ENCODE results near the gene KCMF1.

DNA sequence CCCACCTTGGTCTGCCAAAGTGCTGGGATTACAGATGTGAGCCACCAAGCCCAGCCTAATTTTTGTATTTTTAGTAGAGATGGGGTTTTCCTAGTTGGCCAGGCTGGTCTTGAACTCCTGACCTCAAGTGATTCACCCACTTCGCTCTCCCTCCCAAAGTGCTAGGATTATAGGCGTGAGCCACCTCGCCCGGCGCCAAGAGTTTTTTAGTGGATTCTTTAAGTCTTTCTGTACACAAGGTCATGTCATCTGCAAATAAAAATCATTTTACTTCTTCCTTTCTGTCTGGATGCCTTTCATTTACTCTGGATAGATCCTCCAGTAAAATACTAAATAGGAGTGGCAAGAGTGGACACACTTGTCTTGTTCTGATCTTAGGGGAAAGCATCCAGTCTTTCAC is 61.7 kb downstream of the KCMF1 start:
- TF ChIP-seq EZH2 (IDR thresholded peaks at IDR 0.05; ENCODE audit: borderline replicate concordance, insufficient read depth, low read depth, low read length, poor library complexity, severe bottlenecking), result no peak
- TF ChIP-seq, protein P1, sequence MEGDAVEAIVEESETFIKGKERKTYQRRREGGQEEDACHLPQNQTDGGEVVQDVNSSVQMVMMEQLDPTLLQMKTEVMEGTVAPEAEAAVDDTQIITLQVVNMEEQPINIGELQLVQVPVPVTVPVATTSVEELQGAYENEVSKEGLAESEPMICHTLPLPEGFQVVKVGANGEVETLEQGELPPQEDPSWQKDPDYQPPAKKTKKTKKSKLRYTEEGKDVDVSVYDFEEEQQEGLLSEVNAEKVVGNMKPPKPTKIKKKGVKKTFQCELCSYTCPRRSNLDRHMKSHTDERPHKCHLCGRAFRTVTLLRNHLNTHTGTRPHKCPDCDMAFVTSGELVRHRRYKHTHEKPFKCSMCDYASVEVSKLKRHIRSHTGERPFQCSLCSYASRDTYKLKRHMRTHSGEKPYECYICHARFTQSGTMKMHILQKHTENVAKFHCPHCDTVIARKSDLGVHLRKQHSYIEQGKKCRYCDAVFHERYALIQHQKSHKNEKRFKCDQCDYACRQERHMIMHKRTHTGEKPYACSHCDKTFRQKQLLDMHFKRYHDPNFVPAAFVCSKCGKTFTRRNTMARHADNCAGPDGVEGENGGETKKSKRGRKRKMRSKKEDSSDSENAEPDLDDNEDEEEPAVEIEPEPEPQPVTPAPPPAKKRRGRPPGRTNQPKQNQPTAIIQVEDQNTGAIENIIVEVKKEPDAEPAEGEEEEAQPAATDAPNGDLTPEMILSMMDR (IDR thresholded peaks at IDR 0.05), result no peak
